ENCODE data around the gene DLG2. TPM values are rescaled to one million over a fixed set of nuclear protein-coding genes. Genes with fewer than 3 reads are reported as not detected.

The DLG2 gene
- total RNA-seq, 1 donor from 2014 or later, result 6.7 TPM

DNA sequence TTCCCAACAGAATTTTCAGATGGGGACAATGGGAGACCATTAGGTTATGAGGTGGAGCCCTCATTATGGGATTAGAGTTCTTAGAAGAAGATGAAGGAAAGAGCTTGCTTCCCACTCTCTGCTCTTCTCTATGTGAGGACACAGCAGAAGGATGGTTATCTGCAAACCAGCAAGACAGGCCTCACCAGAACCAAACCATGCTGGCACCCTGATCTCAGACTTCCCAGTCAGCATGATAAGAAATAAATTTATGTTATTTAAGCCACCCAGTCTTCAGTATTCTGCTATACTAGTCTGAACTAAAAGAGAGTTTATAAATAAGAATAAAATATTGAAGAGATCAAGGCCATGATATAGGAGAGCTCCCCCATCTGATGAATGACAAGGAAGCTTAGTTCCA, 1394.6 kb downstream of the DLG2 start:
- H3K27me3 Mint-ChIP-seq (ENCODE audit: low read depth), result no peaks in the 10 kb centered on the region
- H3K4me3 Mint-ChIP-seq, result no peak overlapping the region
- peaks cover 12% of the 10 kb centered on the region for H3K4me1 Mint-ChIP-seq
- peaks cover 4% of the 10 kb centered on the region for H3K9me3 Mint-ChIP-seq
- H3K36me3 Mint-ChIP-seq, result no peaks in the 10 kb centered on the region
- DNase-seq (ENCODE audit: low spot score in 2 of 2, unreplicated experiment in 2 of 2), result no peak
- TF ChIP-seq, protein P1, sequence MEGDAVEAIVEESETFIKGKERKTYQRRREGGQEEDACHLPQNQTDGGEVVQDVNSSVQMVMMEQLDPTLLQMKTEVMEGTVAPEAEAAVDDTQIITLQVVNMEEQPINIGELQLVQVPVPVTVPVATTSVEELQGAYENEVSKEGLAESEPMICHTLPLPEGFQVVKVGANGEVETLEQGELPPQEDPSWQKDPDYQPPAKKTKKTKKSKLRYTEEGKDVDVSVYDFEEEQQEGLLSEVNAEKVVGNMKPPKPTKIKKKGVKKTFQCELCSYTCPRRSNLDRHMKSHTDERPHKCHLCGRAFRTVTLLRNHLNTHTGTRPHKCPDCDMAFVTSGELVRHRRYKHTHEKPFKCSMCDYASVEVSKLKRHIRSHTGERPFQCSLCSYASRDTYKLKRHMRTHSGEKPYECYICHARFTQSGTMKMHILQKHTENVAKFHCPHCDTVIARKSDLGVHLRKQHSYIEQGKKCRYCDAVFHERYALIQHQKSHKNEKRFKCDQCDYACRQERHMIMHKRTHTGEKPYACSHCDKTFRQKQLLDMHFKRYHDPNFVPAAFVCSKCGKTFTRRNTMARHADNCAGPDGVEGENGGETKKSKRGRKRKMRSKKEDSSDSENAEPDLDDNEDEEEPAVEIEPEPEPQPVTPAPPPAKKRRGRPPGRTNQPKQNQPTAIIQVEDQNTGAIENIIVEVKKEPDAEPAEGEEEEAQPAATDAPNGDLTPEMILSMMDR (IDR thresholded peaks at IDR 0.05; ENCODE audit: unreplicated experiment), result no peak
- no peak overlapping the region for H3K27ac Mint-ChIP-seq

DNA sequence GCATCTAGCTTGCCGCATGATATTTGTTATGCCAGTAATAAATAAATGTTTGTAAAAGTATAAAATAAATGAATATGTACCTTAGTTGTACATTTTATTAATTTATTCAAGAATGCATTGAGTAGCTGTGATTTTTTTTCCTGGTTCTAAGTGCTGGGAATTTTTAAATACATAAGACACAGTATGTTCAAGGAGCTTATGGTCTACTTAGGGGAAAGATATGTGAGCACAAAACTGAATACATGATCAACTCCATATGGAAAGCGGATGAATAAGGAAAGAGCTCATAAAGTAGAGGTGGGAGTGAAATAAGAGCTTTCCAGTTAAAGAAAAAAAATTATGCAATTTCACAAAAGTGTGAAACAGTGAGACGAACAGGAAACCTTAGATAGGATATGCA, 1396.7 kb downstream of the DLG2 start:
- Mint-ChIP-seq H3K4me1 (peaks cover 12% of the 10 kb centered on the region), H3K4me3 (no peak overlapping the region), H3K9me3 (peaks cover 4% of the 10 kb centered on the region), H3K36me3 (no peaks in the 10 kb centered on the region), H3K27me3 (ENCODE audit: low read depth) (no peaks in the 10 kb centered on the region), H3K27ac (no peak overlapping the region)
- TF ChIP-seq, protein P1 (IDR thresholded peaks at IDR 0.05; ENCODE audit: unreplicated experiment), result no peak
- DNase-seq (ENCODE audit: low spot score in 2 of 2, unreplicated experiment in 2 of 2), result no peak

DNA sequence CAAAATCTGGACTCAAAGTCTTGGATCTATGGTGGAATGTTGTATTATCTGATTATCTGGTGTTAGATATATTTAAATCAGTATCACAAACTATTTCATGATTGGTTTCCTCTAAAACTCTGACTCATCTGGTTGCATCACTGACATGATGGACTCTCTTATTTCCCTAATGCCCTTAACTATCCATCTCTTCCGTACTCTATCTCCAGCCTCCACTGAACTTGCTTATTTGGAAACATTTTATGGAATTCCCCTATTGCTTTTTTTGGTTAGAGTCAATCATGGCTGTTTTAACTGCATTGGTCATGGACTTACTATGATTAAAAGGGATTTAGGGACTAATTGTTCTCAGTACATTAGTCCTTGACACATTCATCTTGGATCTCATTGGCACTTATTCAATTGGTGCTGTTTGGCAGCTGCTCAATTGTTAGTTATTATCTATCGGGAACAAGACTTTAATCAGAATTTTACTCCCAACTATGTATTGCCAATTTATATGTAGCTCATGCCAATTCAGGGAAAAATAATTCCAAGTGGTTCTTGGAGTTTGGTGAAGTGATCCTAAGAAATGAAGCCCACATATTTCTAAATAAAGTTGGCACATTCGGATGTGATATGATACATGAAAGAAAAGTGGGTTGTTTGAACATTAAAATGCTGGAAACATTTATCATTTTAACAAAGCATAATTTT, 1399.0 kb downstream of the DLG2 start:
- H3K27ac Mint-ChIP-seq, result no peak overlapping the region
- H3K4me1 Mint-ChIP-seq, result no peaks in the 10 kb centered on the region
- H3K9me3 Mint-ChIP-seq, result peaks cover 4% of the 10 kb centered on the region
- TF ChIP-seq, protein P1 (IDR thresholded peaks at IDR 0.05; ENCODE audit: unreplicated experiment), result no peak
- no peak overlapping the region for H3K4me3 Mint-ChIP-seq
- H3K36me3 Mint-ChIP-seq, result no peaks in the 10 kb centered on the region
- no peak for DNase-seq (ENCODE audit: low spot score in 2 of 2, unreplicated experiment in 2 of 2)
- no peaks in the 10 kb centered on the region for H3K27me3 Mint-ChIP-seq (ENCODE audit: low read depth)

DNA sequence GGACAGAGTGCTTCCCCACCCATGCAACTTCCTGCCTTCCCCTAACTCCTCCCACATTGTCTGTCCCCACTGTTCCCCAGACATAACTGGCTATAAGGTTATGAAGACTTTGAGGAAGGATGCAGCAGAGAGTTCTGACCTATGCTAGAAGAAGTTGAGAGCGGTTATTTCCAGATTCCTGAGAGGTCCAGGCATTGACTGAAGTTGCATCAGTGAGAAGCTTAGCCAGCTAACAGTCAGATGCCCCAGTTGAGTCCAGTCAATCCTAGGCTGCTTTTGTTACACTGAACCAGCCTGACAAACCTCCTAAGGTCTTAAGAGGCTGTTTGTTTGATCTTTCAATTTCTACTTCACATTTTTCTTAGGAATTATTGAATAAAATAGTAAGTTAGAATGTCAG, 1403.1 kb downstream of the DLG2 start:
- H3K9me3 Mint-ChIP-seq, result peaks cover 4% of the 10 kb centered on the region
- no peak overlapping the region for H3K4me3 Mint-ChIP-seq
- H3K36me3 Mint-ChIP-seq, result no peaks in the 10 kb centered on the region
- no peak for DNase-seq (ENCODE audit: low spot score in 2 of 2, unreplicated experiment in 2 of 2)
- TF ChIP-seq, protein P1 (IDR thresholded peaks at IDR 0.05; ENCODE audit: unreplicated experiment), result no peak
- no peak overlapping the region for H3K27ac Mint-ChIP-seq
- no peaks in the 10 kb centered on the region for H3K4me1 Mint-ChIP-seq
- no peaks in the 10 kb centered on the region for H3K27me3 Mint-ChIP-seq (ENCODE audit: low read depth)

DNA sequence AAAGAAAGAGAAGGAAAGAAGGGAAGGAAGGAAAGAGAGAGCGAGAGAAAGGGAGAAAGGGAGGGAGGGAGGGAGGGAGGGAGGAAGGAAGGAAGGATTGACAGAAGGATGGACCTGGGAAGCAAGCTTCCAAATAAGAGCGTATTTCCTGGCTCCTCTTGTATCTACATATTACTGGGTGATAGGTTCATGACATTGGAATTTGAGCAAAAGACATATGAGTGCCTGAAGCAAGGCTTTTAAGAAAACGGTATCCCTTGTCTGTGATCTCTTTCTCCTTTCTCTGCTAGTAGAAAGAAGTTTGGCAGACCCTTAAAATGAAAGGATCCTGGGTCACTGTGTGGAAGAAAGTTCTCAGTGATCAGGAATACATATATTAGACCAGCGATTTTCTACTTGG, 1408.8 kb downstream of the DLG2 start:
- H3K4me1 Mint-ChIP-seq, result peaks cover 24% of the 10 kb centered on the region
- no peak overlapping the region for H3K27ac Mint-ChIP-seq
- no peak overlapping the region for H3K4me3 Mint-ChIP-seq
- no peaks in the 10 kb centered on the region for H3K27me3 Mint-ChIP-seq (ENCODE audit: low read depth)
- DNase-seq (ENCODE audit: low spot score in 2 of 2, unreplicated experiment in 2 of 2), result no peak
- TF ChIP-seq, protein P1 (IDR thresholded peaks at IDR 0.05; ENCODE audit: unreplicated experiment), result no peak
- no peaks in the 10 kb centered on the region for H3K9me3 Mint-ChIP-seq
- no peaks in the 10 kb centered on the region for H3K36me3 Mint-ChIP-seq

Data from mesothelial cell of epicardium (in vitro differentiated cells).